Activated T-cell treated with anti-CD3 and anti-CD28 coated beads for 1 hour (primary cell): ENCODE data around the gene ANKRD33.

Source experiments
- DNase-seq: peaks from one replicate; pipeline ENCODE4 v3.0.0-alpha.2; 2020; ENCODE audit warnings: low read depth

The ANKRD33 gene

DNA sequence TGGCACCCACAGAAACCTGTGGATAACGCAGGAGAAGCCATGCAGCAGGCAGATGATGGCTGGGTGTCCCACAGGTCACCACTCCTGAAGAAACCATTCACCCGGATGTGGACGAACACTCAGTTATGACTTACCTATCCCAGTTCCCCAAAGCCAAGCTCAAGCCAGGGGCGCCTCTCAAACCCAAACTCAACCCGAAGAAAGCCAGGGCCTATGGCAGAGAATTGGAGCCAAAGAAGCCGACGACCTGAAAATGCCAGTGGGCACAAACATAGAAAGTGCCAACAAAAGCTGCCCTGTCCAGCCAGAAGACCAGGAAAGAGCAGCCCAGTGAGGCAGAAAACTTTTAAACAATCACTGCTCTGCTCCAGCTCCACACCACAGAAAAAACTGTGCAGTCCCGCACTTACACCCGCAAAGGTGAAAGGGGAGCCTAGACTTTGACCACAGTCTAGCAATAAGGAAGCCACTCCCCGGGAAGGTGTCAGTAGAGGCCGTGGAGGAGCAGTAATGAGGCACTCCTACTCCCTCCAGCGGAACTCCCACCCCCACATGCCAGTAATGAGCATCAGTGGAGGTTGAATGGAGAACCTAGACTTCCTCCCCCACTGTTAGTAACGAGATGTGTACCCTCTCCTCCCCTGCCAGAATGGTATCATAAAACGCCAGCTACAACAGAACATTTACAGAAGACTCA lies 13.4 kb downstream of the ANKRD33 start:
- DNase-seq: no peak

DNA sequence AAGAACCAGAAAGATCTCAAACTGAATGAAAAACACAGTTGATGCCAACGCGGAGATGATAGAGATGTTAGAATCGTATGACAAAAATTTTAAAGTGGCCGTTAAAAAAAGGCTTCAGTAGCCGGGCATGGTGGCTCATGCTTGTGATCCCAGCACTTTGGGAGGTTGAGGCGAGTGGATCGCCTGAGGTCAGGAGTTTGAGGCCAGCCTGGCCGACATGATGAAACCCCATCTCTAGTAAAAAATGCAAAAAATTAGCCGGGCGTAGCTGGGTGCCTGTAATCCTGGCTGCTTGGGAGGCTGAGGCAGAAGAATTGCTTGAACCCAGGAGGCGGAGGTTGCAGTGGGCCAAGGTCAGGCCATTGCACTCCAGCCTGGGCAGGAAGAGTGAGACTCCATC lies 14.0 kb downstream of the ANKRD33 start:
- no peak for DNase-seq

DNA sequence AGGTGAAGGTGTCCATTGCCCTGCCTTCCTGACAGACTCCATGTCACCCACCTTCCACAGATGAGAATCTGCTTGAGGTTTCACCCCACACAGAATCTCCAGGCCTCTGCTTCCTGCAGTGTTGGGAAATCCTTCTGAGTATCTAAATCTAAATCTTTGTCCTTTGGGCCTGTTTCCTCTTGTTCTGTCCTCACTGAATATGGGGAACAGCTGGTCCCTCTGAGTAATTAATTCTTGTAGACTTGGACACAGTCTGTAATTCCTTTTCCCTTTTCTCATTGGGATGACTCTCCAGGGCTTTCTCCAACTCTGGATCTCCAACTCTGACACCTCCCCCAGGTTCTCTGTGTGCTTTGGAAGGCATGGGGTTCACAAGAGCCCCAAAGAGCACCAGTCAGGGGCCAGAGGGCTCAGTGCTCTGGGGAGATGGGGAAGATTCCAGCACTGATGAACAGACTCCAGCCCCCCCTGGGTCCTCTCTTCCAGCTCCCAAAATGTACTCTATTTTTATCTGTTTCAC lies 17.1 kb downstream of the ANKRD33 start:
- DNase-seq: no peak

DNA sequence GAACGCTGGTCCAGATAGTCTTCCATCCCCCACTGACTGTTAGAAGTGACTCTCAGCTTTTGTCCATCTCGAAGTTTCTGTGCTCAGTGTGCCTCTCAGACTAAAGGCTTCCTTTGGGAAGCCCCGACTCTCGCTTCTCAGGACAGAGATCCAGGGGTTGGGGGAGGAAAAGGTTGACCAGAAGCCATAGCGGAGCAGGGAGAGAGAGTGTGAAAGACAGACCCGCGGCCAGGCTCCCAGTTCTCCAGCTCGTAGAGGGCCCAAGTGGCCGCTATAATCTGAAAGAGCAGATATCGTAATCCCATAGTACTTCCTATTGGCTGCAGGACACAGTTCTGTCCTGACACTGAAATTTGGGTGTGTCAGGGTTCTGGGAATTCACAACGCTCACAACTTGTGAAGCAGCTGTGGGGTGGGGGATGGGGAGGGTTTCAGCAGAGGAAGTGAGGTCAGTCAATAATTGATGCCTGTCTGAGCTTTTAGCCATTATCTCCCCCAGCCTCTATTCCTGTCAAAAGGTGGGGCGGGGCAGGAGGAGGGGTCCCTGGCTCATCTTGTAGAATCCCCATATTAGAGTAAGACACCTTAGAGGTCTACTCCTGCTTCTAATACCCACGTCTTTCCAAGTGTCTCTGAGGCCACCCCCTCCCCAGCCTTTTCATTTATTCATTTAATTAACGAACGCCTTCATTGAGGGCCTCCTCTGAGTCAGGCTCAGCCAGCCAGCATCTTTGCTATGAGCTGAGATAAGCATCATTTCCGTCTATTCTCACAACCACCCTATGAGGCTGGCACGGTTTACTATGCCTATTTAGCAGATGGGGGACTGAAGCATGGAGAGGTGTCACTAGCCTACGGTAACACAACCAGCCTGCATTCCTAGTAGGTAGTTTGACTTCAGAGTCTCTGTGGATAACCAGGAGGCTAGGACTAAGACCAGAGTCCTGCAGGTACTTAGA lies 17.8 kb downstream of the ANKRD33 start:
- DNase-seq: no peak

DNA sequence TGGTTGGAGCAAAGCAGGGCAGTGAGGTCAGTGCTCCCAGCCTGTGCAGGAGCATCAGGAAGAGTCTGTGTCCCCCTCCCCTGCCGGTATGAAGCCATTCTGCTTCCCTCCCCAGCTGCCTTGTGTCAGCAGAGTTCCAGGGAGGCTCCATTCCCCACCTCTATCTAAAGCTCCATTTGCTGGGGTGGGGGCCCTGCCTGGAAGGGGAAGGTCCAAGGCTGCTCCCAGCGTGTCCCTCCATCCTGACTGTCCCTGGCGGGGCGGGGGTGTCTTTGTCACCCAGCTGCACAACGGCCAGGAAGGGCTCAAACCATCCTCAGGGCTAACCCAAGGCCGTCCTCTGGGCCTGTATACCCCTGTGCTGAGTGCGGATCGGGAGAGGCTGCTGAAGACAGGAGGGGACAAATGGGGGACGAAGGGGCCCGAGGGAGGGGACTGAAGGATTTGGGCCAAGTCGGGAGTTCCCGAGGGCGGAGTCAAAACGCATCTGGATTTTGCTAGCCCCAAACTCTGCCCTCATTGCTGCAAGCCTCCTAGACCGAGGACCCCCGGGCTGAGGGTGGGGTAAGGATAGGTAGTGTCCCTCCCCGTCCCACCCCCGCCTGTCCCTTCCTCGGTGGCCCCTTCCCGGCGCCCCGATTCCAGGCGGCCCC lies 18.7 kb downstream of the ANKRD33 start:
- no peak for DNase-seq

DNA sequence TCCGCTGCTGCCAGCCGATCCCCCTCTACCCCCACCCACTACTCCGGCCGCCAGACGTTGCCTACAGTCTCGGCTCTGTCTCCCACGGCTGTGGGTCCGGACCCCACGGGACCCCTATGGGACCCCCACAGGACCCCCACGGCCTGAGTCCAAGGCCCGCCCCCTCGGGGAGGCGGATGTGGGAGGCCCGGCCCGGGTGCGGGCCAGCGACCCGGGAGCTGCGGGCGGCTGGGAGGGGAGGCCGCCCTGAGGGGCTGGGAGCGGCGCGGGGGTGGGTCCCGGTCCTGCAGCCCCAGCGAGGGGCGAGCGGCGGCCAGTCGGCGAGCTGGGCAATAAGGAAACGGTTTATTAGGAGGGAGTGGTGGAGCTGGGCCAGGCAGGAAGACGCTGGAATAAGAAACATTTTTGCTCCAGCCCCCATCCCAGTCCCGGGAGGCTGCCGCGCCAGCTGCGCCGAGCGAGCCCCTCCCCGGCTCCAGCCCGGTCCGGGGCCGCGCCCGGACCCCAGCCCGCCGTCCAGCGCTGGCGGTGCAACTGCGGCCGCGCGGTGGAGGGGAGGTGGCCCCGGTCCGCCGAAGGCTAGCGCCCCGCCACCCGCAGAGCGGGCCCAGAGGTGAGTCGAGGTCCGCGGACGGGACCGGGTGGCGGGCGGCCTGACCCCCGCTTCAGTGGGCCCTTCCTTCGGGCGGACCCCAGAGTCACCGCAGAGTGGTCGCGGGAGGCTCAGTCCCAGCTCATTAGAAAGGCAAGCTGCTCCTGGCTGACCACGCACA lies 19.4 kb downstream of the ANKRD33 start, which contains the start of gene ACVRL1:
Gene ACVRL1, plus strand, starts transcription at position 422 of the 773 bp plus-strand sequence. CDS start 4,971 bp downstream, outside the sequence.
- no peak for DNase-seq

DNA sequence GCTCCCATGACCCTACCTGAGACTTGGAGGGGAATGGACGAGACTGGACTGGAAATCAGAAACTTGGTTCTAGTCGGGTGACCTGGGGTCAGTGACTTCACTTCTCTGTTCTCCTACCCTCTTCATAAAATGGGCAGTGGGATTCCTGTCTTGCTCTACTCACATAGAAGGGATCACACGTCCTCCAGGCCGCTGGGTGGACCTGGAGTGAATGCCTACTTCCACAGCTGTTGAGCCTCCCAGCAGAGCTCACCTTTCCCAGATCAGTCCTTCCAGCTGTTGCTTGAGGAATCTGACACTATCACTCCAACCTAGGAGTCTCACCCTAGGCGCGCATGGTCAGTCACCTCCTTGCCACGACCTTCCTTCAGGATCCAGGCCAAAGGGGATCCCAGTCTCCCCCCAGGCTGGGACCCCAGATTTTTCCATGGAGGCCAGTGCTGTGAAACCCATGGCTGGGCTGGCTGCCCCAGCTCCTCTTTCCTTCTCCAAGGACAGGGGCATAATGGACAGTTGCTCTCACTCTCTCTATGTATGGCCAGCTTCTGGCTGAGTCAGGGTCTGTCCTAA lies 20.0 kb downstream of the ANKRD33 start:
- no peak for DNase-seq

DNA sequence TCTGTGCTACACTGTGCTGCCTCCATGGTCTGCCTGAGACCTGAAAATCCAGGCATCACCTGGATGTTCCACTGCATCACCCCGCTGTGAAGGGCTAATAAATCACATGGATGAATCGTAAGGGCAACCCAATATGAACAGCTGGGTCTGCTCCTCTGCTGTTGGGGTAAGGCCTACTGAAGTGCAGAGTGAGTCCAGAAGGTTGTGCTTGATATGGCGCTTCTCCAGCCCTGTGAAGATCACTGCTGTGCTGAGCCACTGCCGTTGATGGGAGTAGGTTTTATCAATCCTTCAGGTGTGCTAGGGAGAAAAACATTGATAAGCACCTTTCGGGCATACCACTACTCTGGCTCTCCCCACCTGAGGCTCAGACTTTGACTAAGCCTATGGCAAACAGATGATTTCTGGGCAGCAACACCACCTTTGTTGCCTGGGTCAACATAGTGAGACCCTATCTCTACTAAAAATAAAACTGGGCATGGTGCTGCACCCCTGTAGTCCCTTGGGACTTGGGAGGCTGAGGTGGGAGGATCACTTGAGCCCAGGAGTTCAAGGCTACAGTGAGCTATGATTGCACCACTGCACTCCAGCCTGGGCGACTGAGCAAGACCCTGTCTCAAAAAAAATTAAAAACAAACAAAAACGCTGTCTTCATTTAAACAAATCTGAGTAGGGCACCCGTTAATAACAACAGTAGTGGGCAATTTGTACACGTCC lies 21.1 kb downstream of the ANKRD33 start:
- no peak for DNase-seq

DNA sequence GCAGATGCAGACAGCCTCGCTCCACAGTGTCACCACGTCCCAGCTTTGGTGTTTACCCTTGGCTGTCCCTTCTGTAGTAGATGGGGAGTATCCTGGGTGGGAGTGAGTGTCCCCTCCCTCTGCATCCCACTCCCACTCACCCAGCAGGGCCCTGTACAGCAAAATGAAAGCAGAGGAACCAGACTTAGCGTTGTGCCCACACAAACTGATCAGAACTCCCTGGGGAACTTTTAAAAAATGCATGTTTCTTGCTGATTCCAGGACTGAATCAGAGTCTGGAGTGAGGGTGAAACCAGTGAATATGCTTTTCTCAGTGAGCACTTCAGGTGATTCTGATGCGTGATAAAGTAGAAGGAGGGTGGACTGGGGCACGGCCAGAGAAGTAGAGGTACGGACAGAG lies 22.3 kb downstream of the ANKRD33 start:
- no peak for DNase-seq

DNA sequence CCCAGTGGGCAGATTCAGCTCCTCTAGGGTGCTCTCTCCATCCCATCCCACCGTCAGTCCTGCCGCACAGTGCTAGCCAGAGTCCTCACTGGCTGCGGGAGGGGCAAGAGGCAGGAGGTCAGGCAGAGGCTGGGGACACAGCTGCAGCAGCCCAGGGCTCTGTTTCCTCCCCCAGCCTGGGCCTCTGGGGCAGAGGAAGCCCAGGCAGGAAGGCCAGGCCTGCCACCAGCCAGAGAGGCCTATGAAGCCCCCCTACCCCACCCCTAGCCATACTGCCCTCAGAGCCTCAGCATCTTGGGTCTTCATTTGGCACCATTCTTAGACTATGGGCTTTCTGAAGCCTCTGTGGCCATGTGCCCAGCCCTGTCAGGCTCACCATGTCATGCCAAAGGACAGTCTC lies 22.8 kb downstream of the ANKRD33 start:
- no peak for DNase-seq

DNA sequence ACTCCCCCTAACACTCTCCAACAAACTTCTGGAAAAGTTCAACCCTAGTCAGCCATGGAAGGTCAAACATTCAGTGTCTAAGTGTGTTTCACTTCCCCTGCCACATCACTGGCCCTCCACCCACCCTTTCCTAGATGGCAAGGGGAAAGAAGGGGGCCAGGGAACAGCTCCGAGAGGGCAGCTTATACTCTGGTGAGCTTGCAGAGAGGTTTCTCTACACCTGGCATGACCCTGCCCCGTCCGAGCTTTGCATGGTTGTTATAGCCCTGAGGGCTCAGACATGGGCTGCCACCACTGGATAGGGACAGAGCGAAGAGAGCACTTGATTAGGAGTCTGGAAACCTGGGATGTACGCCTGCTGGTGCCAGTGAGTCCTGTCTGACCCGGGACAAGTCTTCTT lies 23.4 kb downstream of the ANKRD33 start:
- DNase-seq: no peak

DNA sequence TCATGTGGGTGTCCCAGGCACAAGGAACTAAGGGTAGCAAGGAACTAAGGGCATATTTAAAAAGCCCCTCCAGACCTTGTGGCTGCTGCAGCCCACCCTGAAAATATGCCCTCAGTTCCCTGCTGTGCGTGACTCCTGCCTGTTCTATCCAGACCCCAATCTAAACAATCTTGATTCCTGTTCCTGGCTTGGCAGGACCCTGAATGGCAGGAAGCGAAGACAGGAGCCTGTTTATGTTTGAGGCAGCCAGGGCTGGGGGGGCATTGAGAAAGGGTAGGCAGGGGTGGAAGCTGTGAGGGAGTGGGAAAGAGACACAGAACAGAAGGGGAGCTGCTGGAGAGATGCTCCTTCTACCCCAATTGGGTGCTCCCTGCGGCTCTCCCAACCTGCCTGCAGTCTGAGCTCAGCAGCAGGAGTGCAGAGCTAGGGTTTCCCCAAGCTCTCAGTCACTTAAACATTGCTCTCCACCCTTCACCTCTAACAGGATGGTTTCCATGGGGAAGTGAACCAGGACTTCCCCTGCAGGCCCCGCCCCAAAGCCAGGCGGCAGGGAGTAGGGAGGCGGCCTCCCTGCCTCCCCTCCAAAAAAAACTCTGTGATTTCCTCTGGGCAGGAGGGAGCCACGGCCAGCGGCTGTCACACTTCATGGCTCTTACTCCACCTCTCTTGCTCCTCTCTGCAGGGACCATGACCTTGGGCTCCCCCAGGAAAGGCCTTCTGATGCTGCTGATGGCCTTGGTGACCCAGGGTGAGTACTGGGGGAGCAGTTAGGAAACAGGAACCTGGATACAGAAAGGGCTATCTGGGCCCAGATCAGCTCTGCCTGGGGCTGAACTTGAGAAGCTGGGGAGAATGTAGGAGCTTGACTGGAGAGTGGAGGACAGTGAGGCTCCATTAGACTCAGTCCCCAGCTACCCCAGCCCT lies 24.1 kb downstream of the ANKRD33 start:
- DNase-seq: no peak

DNA sequence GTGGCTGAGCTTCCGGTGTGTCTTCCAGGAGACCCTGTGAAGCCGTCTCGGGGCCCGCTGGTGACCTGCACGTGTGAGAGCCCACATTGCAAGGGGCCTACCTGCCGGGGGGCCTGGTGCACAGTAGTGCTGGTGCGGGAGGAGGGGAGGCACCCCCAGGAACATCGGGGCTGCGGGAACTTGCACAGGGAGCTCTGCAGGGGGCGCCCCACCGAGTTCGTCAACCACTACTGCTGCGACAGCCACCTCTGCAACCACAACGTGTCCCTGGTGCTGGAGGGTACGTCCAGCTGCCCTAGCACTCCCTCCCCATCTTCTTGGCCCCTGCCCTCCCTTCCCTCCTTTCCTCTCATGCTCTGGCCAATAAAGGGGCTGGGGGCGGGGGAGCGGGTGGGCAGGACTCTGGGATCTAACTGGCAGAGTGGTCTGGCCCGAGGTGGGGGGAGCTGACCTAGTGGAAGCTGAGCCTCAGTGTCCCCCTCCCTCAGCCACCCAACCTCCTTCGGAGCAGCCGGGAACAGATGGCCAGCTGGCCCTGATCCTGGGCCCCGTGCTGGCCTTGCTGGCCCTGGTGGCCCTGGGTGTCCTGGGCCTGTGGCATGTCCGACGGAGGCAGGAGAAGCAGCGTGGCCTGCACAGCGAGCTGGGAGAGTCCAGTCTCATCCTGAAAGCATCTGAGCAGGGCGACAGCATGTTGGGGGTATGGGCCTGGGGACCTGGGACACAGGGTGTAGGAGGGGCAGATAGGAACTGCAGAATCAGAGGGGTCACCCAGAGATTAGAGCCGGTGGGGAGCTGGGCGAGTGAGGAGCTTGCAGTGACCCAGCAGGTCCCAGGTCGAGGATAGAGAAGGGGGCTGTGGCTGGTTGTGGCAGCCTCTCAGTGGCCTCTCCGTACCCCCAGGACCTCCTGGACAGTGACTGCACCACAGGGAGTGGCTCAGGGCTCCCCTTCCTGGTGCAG lies 25.4 kb downstream of the ANKRD33 start:
- DNase-seq: no peak

DNA sequence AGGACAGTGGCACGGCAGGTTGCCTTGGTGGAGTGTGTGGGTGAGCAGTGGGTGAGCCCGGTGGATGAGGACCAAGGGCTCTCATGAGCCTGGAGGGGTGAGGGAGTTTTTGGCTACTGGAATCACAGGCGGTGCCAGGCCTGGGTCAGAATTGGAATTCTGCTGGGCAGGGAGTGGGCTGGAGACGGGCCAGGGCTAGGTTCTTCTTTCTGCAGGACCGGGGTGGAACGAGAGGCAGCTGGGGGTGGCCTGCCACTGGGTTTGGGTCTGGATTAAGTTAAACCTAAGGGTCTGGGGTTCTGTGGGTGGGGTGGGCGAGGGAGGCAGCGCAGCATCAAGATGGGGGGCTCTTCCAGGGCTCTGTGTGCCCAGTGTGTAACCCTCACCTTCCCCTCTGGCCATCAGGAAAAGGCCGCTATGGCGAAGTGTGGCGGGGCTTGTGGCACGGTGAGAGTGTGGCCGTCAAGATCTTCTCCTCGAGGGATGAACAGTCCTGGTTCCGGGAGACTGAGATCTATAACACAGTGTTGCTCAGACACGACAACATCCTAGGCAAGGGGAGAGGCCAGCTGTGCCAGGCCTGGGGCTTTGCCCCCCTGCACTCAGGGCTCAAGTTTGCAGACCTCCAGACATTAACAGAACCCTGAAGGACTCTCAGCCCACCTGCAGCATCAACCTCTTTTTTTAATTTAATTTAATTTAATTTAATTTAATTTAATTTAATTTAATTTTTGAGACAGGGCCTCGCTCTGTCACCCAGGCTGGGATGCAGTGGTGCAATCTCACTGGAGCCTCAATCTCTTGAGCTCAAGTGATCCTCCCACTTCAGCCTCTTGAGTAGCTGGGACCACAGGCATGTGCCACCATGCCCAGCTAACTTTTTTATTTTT lies 26.4 kb downstream of the ANKRD33 start:
- DNase-seq: no peak

DNA sequence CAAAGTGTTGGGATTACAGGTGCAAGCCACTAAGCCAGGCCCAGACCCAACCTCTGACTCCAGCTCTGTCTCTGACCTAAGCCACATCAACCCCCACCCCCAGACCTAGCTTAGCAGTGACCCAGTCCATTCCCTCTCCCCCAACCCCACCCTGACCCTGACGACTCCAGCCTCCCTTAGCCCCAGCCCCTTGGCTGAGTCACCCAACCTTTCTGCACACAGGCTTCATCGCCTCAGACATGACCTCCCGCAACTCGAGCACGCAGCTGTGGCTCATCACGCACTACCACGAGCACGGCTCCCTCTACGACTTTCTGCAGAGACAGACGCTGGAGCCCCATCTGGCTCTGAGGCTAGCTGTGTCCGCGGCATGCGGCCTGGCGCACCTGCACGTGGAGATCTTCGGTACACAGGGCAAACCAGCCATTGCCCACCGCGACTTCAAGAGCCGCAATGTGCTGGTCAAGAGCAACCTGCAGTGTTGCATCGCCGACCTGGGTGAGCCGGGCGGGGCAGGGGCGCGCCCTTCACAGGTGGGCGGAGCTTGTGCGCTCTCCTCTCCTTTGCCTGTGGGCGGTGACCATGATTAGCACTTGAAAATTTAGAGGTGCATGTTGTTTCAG lies 27.2 kb downstream of the ANKRD33 start:
- no peak for DNase-seq

DNA sequence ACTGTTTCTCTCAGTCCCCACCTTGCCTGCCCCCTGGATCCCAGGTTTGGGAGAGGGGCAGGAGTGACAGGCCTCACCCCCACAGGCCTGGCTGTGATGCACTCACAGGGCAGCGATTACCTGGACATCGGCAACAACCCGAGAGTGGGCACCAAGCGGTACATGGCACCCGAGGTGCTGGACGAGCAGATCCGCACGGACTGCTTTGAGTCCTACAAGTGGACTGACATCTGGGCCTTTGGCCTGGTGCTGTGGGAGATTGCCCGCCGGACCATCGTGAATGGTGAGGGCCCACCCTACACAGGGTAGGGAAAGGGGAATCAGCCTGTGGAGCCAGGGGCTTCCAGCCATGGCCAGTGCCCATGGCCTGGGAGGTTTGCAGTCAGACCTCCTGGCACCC lies 28.0 kb downstream of the ANKRD33 start:
- no peak for DNase-seq

DNA sequence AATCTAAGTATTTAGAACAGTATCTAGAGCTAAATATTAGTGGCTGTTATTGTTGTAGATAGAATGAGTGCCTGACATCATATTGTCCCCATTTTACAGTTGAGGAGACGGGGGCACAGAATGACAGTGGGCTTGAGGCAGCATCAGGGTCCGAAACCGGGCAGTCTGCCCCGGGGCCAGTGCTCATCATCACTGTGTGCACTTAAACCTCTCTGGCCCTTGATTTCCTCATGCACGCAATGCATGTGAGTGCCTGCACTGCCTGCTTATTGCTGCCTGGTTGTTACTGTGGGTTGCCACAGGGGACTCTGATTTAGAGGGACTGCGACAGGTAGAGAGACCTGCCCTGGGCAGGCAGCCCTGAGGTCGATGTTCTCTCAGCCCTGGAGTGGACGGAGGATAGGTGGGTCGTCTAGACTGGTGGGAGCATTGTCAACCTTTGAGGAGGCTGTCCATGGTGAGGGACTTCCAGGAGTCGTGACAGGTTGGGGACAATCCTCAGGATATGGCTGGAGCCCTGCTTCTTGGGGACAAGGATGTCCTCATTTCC lies 29.2 kb downstream of the ANKRD33 start:
- DNase-seq: no peak
